Natural killer cell treated with Interleukin-12 subunit alpha and Interleukin-12 subunit beta and Interleukin-15 and Interleukin-18, amount 100 ng/mL, for 72 hours (primary cell): ENCODE measurements around the gene PTPRN2. TPM values are rescaled to one million over a fixed set of nuclear protein-coding genes. Genes with fewer than 3 reads are reported as not detected.
"Not testable (repeated sequence)": the region's sequence is repeated elsewhere in the genome, so short reads cannot be mapped to it uniquely, and the experiment has no call there.

Experiments used
- ATAC-seq, 2 donors: fragments of 150-1000 bp; cut with Tn5 transposase in 1 of 2; sonication (Bioruptor Pico), chemical (Tn5 transposase) in 1 of 2; 2 replicates each; pipeline ENCODE4 v1.10.0; 2021
- DNase-seq: peaks from one replicate; pipeline ENCODE4 v3.0.0; 2022; ENCODE audit warnings: low spot score
- H3K27ac Mint-ChIP-seq, 2 donors: 1 replicate in 1 of 2; 2 replicates in 1 of 2; pipeline ENCODE4 v1.8.0; 2022; ENCODE audit warnings: mixed read lengths in 2 of 2, mild to moderate bottlenecking in 1 of 2, moderate library complexity in 1 of 2
- H3K27me3 Mint-ChIP-seq, 2 donors: 1 replicate in 1 of 2; 2 replicates in 1 of 2; pipeline ENCODE4 v1.8.0; 2022; ENCODE audit warnings: mixed read lengths in 2 of 2
- H3K36me3 Mint-ChIP-seq: one replicate; pipeline ENCODE4 v1.8.0; 2022; ENCODE audit warnings: mixed read lengths
- H3K4me1 Mint-ChIP-seq, 2 donors: 1 replicate in 1 of 2; 2 replicates in 1 of 2; pipeline ENCODE4 v1.8.0; 2022; ENCODE audit warnings: low read depth in 2 of 2, mixed read lengths in 2 of 2, mild to moderate bottlenecking in 1 of 2
- H3K4me3 Mint-ChIP-seq: one replicate; pipeline ENCODE4 v1.8.0; 2022; ENCODE audit warnings: mixed read lengths
- H3K9me3 Mint-ChIP-seq: 2 replicates; pipeline ENCODE4 v1.8.0; 2022; ENCODE audit warnings: mixed read lengths
- total RNA-seq, 2 donors: library from RNA; stranded (reverse); gene quantifications; one replicate each; pipeline ENCODE4 v1.2.3, GENCODE V29; 2022

The PTPRN2 gene
- total RNA-seq, 2 donors from 2014 or later: 0.17 to 0.74 TPM

DNA sequence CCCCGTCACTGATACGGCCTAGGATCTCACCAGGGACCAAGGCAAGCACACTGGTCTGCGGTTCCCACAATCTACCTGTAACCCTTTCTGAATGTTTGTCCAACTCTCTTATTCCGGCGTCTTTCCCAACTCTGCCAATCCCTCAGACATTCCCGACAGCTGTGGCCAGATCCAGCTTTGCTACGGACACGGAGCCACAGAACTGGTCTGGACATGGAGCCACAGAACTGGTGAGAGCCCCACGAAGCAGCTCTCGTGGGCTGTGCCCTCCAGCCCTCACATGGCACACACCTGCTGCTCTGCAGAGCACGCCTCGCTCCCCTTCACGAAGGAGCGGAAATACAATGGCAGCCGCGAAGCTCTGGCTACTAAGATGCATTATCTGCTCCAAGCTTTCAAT lies 874.0 kb downstream of the PTPRN2 start:
- no peaks in the 10 kb centered on the region for H3K4me1 Mint-ChIP-seq
- no peaks in the 10 kb centered on the region for H3K9me3 Mint-ChIP-seq
- no peaks in the 10 kb centered on the region for H3K36me3 Mint-ChIP-seq
- no peak for DNase-seq
- H3K27me3 Mint-ChIP-seq: peaks cover 0 to 3% of the 10 kb centered on the region in 2 donors
- H3K4me3 Mint-ChIP-seq: no peak overlapping the region
- ATAC-seq: no peak
- H3K27ac Mint-ChIP-seq: no peak overlapping the region

DNA sequence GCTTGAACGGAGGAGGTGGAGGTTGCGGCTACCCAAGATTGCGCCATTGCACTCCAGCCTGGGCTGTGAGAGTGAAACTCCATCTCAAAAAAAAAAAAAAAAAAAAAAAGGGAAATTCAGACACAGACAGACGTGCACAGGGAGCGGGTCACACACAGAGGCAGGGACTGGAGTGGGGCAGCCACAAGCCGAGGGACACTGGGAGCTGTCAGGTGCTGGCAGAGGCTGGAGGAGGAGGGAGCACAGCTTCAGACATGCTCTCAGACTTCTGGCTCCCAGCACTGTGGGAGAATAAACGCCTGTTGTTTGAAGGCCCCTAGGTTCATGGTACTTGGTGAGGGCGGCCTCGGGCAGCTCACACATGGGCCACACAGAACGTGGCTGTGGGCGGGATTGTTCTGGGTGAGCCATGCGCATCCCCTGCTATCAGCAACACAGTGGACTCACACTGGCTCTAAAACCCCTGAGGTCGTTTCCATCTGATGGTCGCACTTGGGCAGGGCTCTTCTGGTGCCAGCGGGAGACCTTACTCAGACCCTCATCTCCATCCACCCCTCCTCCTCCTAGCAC lies 874.9 kb downstream of the PTPRN2 start:
- no peak overlapping the region for H3K27ac Mint-ChIP-seq
- peak in 1 of 2 donors; percentile 13 for ATAC-seq
- H3K9me3 Mint-ChIP-seq: no peaks in the 10 kb centered on the region
- no peak for DNase-seq
- no peaks in the 10 kb centered on the region for H3K4me1 Mint-ChIP-seq
- no peaks in the 10 kb centered on the region for H3K36me3 Mint-ChIP-seq
- no peak overlapping the region for H3K4me3 Mint-ChIP-seq
- H3K27me3 Mint-ChIP-seq: peaks cover 0 to 3% of the 10 kb centered on the region in 2 donors

DNA sequence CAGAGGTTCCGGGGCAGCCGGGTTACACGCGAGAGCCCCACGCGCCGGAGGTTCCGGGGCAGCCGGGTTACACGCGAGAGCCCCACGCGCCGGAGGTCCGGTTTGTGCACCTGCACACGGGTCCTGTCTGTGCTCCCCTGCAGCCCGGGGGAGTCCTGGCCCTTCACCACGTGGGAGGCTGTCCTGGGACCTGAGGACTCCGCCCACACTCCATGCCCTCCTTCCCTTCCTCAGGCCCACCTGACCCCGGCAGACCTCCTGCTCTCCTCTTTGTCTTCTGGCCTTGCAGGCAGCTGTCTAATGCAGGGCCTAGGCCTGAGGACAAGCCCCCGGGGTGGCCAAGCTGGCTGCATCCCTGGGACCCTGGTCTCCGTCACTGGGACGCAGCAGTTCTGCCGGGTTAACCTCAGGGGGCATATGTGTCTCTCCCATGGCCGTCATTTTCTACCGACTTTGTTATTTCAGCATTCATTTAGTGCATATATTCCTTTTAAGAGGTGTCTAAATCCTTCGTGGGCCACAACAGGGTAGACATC lies 876.2 kb downstream of the PTPRN2 start:
- no peaks in the 10 kb centered on the region for H3K9me3 Mint-ChIP-seq
- no peak for DNase-seq
- H3K4me1 Mint-ChIP-seq: no peaks in the 10 kb centered on the region
- H3K27ac Mint-ChIP-seq: no peak overlapping the region
- H3K4me3 Mint-ChIP-seq: no peak overlapping the region
- no peaks in the 10 kb centered on the region for H3K36me3 Mint-ChIP-seq
- ATAC-seq: no peak
- H3K27me3 Mint-ChIP-seq: peaks cover 5% of the 10 kb centered on the region in 2 donors

DNA sequence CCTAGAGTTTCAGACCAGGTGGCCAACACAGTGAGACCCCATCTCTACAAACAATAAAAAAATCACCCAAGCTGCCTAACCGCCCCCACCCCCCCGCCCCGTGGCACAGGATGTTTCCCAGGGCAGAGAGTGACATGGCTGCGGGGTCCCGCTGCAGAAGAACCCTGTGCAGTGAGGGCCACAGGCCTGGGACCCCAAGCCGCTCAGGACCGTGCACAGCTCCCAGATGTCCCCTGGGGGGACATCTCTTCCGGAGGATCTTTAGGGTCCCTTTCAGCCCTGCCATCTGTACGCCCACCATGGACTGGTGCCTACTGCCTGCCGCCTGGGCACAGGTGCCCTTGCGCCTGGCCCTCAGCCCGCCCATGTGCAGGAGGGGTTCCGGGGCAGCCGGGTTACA lies 877.2 kb downstream of the PTPRN2 start:
- Mint-ChIP-seq H3K27ac (no peak overlapping the region), H3K9me3 (no peaks in the 10 kb centered on the region), H3K36me3 (no peaks in the 10 kb centered on the region), H3K27me3 (peaks cover 5% of the 10 kb centered on the region in 2 donors), H3K4me1 (no peaks in the 10 kb centered on the region), H3K4me3 (no peak overlapping the region)
- ATAC-seq: no peak
- DNase-seq: no peak

DNA sequence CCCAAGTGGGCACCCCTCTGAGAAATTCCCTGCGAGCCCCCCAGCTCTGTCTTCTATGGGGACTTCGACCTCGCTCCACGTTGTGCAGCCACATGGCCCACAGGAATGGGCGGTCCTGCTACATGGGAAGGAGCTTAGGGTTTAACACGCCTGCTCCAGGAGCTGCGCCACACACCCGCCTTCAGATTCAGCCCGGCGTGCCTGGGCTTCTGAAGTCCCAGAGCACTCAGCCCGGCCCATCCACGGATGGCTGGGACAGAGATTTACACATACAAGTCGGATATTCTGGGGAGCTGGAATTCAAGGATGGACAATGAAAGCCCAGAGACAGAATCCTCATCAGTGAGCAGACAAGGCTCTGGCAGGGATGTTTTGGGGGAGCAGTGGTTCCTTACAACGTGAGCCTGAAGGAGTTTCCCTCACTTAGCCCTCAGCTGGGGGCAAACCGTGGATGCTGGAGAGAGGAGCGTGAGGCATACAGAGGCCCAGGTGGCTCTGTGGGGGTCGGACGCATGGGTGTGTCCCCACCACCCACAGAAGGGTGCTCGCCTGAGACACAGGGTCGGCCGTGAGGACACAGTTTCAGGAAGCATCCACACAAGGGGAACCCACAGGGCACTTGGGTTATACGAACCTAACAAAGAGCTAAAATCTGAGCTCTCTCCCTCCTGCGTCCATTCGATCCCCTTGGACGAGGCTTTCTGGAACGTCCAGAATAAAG lies 877.9 kb downstream of the PTPRN2 start:
- ATAC-seq (no peak), DNase-seq (no peak)
- H3K9me3 Mint-ChIP-seq: no peaks in the 10 kb centered on the region
- H3K27me3 Mint-ChIP-seq: peaks cover 3 to 5% of the 10 kb centered on the region in 2 donors
- H3K36me3 Mint-ChIP-seq: no peaks in the 10 kb centered on the region
- H3K4me3 Mint-ChIP-seq: no peak overlapping the region
- H3K27ac Mint-ChIP-seq: no peak overlapping the region
- no peaks in the 10 kb centered on the region for H3K4me1 Mint-ChIP-seq

DNA sequence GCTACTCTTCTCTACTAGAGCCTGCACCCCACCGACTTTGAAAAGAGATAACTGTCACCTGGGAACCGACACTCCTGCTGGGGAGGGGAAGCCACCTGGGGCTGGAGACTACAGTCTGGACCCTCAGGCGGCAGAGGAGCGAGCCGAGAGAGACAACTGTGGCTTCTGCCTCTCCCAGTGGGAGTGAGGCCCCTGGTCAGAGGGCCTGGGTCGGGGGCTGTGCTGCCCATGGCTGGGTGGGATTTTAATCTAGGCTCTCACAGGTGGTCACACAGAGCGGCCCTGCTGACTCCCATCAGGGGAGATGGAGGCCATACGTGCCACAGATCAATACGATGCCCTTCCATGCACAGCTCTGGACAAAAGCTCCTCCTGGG lies 878.7 kb downstream of the PTPRN2 start:
- Mint-ChIP-seq H3K27ac (no peak overlapping the region), H3K4me1 (no peaks in the 10 kb centered on the region), H3K4me3 (no peak overlapping the region), H3K27me3 (peaks cover 3 to 5% of the 10 kb centered on the region in 2 donors), H3K9me3 (no peaks in the 10 kb centered on the region), H3K36me3 (no peaks in the 10 kb centered on the region)
- DNase-seq: no peak
- ATAC-seq: no peak

DNA sequence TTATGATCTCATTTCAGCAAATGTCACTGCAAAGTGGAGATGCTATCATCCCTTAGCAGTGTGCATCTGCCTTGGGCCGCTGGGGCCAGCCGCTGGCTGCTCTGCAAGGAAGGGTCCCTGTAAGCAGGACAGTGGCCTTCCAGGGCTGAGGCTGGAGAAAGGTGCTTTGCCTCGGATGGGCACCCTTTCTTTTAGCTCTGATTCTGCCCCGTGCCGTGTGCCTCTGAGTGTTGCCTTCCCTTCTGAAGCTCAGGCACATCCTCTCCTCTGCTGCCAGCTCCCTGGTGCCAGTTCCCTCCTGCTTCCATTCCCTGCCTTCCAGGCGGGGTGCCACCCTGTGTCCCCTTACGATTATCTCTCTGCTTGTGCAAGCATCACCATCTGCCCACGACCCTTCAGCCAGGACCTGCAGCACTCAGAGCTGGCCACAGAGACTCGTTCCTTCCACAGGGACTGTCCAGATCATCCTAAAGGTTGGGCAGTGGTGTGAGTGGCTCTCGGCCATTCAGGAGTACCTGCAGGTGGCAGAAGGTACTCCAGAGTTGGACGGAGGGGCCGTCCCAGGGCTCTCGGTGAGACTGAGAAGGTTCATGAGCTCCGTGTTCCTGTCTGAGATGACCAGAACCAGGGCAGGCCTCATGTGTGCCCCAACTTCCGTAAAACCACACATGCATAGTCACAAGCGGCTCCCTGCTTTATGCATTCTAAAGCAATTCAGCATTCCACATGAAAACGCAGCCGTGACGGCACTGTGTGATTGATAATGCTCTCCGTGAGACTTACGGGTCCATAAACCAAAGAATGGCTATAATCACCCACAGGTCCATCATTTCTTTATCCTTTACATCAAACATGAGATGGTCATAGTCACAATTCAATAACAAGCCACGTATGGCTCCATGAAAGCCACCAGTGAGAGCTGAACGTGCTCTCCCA lies 879.4 kb downstream of the PTPRN2 start:
- Mint-ChIP-seq H3K9me3 (no peaks in the 10 kb centered on the region), H3K4me1 (no peaks in the 10 kb centered on the region), H3K4me3 (no peak overlapping the region), H3K27ac (no peak overlapping the region), H3K27me3 (peaks cover 3 to 5% of the 10 kb centered on the region in 2 donors), H3K36me3 (no peaks in the 10 kb centered on the region)
- no peak for DNase-seq
- ATAC-seq: peak; percentile 10 to 37

DNA sequence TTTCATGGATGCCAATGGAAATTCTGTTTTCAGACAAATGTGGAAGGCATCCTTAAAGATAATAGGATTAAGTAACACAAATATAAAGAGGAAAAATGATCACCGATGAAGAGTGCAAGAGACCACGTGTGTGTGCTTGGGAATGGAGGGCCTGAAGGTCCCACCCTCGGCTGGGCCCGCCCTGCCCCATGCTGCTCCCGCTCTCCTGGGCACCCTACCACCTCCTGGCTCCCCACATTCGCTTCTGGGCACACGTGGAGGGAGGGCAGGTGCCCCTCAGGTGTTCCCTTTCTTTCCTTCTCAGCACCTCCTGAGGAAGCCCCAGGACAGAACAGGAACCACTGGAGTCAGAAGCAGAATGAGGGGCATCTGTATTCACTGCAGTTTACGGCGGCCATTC lies 883.3 kb downstream of the PTPRN2 start:
- no peaks in the 10 kb centered on the region for H3K4me1 Mint-ChIP-seq
- ATAC-seq (no peak), DNase-seq (no peak)
- peaks cover 15 to 26% of the 10 kb centered on the region in 2 donors for H3K27me3 Mint-ChIP-seq
- no peaks in the 10 kb centered on the region for H3K9me3 Mint-ChIP-seq
- H3K36me3 Mint-ChIP-seq: no peaks in the 10 kb centered on the region
- H3K4me3 Mint-ChIP-seq: no peak overlapping the region
- no peak overlapping the region for H3K27ac Mint-ChIP-seq

DNA sequence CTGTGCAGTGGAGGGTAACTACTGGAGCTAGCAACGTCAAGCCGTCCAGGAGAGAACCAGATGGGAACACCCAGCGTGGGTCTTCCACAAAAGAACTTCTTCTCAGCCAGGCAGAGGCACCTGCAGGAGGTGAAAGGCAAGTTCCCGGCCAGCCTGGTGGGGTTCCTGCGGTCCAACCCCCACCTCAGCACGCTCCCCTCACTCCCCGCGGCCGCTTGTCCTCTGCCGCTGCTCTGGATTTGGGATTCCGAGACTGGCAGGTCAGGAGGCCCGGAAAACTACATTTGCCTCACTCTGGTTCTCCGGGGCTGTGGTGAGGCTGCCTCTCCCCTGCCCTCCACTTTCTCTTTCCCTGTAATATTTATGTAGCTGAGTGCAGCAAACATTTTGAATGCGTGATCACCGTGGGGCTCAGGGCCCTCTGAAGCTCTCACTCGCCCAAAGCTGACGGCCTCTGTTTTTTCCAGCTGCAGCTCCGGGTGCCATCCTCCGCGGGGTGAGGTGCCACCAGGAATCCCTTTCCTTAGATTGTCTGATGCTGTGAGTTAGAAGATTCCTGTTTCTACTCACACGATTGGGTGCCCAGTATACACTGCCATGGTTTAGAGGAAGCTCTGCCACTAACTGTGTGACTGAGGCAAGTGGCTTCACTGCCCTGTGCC lies 884.0 kb downstream of the PTPRN2 start:
- H3K27me3 Mint-ChIP-seq: peaks cover 15 to 26% of the 10 kb centered on the region in 2 donors
- no peaks in the 10 kb centered on the region for H3K4me1 Mint-ChIP-seq
- H3K36me3 Mint-ChIP-seq: no peaks in the 10 kb centered on the region
- H3K9me3 Mint-ChIP-seq: no peaks in the 10 kb centered on the region
- no peak overlapping the region for H3K4me3 Mint-ChIP-seq
- DNase-seq (no peak), ATAC-seq (no peak)
- no peak overlapping the region for H3K27ac Mint-ChIP-seq

DNA sequence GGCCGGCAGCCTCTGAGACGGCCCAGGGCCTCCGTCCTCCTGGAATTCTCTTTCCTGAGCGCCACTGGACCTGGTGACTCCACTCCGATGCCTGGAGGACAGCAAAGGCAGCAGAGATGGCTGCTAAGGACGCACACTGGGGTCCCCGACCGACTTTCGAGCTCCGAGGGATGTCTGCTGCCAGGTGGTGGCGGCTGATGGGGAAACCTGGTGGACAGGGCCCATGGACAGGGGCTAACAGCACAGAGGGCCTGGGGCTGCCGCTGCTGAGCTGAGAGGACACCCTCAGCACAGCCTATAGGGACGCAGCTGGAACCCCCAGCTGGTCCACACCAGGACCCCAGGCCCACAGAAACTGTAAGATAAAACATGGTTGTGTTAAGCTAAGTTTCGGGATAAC lies 884.5 kb downstream of the PTPRN2 start:
- peak; percentile 44 for DNase-seq
- Mint-ChIP-seq H3K36me3 (no peaks in the 10 kb centered on the region), H3K27ac (no peak overlapping the region), H3K4me3 (no peak overlapping the region), H3K27me3 (peaks cover 15 to 26% of the 10 kb centered on the region in 2 donors), H3K9me3 (no peaks in the 10 kb centered on the region), H3K4me1 (no peaks in the 10 kb centered on the region)
- peak in 1 of 2 donors; percentile 29 for ATAC-seq

DNA sequence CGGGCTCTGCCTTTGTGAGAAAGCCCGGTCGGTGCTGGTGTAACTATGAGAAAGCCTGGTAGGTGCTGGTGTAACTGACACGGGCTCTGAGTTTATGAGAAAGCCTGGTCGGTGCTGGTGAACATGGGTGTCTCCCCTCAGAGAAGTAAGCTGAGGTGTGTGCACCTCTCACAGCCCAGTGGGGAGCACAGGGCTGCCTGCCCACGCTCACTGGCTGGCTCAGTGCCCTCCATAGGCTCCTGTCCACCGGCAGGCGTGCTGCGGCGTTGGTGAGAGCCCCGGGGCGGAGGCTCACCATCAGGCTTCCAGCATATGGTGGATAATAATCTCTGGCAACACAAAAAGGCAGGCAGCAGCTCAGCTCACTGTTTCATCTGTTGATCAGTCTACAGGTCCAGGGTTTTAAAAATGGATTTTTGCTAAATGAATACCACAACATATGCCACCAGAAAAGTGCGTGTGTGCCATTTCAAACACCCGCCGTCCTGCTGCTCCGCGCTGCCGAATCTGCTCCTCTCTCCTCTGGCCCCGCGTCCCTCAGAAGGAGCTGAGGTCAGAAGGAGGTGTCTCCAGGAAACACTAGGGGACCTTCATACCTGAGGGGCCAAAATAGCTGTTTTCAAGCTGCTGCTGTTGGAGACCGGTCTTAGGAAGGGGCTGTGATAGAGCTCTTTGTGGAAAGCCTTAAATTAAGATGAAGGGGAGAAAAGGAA lies 885.2 kb downstream of the PTPRN2 start:
- H3K36me3 Mint-ChIP-seq: no peaks in the 10 kb centered on the region
- ATAC-seq (no peak), DNase-seq (no peak)
- H3K4me1 Mint-ChIP-seq: no peaks in the 10 kb centered on the region
- H3K9me3 Mint-ChIP-seq: no peaks in the 10 kb centered on the region
- no peak overlapping the region for H3K27ac Mint-ChIP-seq
- H3K4me3 Mint-ChIP-seq: no peak overlapping the region
- H3K27me3 Mint-ChIP-seq: peaks cover 15 to 26% of the 10 kb centered on the region in 2 donors

DNA sequence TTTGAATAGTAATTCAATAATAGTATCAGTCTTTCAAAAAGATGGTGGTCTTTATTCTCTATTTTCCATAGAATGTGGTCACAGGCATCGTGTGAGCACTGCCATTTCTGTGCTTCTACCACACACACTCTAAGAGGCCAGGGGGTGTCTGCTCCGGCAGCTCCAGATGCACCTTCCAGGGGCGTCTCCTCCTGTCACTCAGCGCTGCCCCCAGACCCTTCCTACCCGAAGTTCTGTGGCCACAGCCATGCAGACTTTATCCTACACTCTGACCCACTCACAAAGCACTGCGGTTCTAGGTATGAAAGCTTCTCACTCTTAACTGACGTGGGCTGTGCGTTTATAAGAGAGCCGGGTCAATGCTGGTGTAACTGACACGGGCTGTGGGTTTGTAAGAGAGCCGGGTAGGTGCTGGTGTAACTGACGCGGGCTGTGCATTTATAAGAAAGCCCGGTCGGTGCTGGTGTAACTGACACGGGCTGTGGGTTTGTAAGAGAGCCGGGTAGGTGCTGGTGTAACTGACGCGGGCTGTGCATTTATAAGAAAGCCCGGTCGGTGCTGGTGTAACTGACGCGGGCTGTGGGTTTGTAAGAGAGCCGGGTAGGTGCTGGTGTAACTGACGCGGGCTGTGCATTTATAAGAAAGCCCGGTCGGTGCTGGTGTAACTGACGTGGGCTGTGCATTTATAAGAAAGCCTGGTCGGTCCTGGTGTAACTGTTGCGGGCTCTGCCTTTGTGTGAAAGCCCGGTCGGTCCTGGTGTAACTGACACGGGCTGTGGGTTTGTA lies 886.0 kb downstream of the PTPRN2 start:
- H3K9me3 Mint-ChIP-seq, H3K27ac Mint-ChIP-seq, H3K36me3 Mint-ChIP-seq, H3K4me1 Mint-ChIP-seq, DNase-seq, H3K4me3 Mint-ChIP-seq, ATAC-seq: not testable (repeated sequence)
- peaks cover 12 to 22% of the 10 kb centered on the region in 2 donors for H3K27me3 Mint-ChIP-seq
